HG03025 (cell line): ENCODE results near the gene GOSR1.
"Not testable (repeated sequence)": the region's sequence is repeated elsewhere in the genome, so short reads cannot be mapped to it uniquely, and the experiment has no call there.

Experiments used
- ATAC-seq: cut with Tn5 transposase; IDR thresholded peaks from one replicate; pipeline ENCODE4 v1.9.1; 2021; ENCODE audit warnings: mild to moderate bottlenecking, moderate library complexity; ENCODE audit not compliant: unreplicated experiment, low FRiP score

Gene GOSR1

DNA sequence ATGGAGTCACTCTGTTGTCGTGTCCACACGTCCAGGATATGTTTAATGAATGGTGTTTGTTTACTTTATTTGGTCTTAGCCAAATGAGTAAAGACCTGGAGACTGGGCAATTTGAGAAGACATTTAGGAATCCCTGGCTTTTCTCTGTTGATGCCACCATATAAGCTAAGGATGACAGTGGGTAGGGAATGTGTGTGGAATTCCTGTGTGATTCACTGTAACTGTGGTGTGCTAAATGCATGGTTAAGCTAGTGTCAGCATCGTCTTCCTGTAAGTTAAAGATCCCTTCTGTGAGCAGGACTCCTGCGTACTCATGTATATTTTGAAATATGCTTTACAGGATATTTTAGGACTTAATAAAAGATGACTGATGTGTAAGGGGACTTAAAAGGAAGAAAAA, 26.4 kb downstream of the GOSR1 start:
- no peak for ATAC-seq

DNA sequence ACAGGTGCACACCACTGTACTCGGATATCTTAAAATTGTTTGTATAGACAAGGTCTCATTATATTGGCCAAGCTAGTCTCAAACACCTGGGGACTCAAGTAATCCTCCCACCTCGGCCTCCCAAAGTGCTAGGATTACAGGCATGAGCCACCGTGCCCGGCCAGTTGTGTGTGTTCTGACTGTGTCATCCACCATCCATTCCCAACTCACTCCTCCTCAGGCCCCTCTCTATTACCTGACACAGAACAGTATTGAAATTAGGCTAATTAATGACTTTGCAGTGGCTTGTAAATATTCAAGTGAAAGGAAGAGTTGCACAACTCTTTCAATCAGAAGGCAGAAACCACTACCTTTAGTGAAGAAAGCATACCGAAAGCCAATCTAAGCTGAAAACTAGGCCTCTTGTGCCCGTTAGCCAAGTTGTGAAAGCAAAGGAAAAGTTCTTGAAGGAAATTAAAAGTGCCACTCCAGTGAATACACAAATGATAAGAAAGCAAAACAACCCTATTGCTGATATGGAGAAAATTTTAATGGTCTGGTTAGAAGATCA, 28.7 kb downstream of the GOSR1 start:
- ATAC-seq, result no peak

- no peak for ATAC-seq
Measured at GRCh38 chr17:30506481-30506880, 29.3 kb downstream of the GOSR1 start.

- no peak for ATAC-seq
Measured at GRCh38 chr17:30513346-30513745, 36.1 kb downstream of the GOSR1 start.

DNA sequence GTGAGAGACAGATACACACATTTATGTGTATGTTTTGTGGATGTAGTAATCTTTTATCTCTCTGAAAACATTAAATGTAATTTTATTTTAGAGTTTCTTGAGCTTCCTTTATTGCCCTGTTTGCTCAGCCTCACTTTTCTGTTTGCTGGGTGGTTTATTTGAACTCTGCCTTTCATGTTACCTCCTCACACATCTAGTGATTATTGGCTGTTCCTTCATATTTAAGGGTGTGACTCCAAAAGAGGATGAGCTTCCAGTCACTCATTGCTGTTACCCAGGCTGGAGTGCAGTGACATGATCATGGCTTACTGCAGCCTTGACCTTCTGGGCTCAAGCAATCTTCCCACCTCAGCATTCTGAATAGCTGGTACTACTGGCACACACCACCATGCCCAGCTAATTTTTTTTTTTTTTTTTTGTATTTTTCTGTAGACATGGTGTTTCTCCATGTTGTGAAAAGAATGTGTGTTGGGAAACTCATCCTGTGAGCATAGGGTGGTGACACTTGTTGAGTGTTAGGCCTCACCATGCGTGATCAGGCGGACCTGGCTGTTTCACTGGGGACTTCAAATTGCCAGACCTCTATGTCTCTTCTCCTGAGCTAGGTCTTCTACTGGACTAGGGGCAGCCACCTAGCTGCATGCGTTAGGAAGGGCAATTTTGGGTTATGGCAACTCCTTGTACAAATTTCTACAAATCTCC, 37.8 kb downstream of the GOSR1 start:
- no peak for ATAC-seq

DNA sequence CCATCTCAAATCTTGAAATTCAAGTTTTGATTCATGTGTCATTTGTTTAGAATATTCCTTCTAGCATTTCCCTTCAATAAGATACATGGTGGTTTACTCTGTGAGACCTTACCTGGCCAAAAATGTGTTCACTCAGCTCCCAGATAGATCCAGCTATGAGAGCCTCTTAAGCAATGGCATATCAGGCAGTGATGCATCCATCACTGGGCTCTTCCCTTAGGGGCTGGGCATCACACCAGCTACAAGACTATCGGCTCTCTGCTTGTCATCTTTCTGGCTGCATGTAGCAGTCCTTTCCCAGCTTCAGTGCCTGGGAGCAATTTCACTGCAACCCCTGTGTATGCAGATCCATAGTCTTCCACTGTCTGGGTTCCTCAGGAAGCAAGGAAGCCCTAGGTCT, 40.6 kb downstream of the GOSR1 start:
- ATAC-seq, result no peak

DNA sequence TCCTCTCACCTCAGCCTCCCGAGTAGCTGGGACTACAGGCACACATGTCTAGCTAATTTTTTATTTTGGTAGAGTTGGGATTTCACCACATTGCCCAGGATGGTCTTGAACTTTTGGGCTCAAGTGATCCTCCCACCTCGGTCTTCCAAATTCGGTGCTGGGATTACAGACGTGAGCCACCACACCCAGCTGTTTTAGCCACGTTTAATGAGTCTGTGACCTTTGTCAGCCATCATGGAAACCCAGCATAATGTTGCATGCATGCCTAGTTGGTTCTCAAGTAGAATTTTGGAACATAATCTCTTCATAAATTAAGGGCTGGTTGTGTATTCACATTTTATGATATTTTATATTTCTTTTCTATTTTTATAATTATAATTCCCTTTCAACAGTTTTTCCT, 42.0 kb downstream of the GOSR1 start:
- ATAC-seq, result no peak

- ATAC-seq, result no peak
Measured at GRCh38 chr17:30519707-30520106, 42.5 kb downstream of the GOSR1 start.

GRCh38 chr17:30520436-30520835, 43.2 kb downstream of the GOSR1 start:
- no peak for ATAC-seq

DNA sequence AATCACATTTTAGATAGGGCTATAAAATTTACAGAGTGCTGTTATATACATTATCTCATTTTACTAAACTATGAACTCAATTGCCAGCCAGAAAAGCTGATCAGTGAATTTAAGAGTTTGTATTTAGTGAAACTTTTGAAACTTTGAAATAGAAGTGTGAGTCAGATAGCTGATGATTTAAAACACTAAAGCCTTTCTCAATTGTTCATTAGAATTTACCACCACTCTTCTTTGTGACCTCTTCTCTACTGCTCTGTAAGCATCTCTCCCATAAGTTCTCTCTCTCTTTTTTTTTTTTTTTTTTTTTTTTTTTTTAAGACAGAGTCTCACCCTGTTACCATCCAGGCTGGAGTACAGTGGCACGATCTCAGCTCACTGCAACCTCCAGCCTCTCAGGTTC, 43.7 kb downstream of the GOSR1 start:
- ATAC-seq, result no peak

DNA sequence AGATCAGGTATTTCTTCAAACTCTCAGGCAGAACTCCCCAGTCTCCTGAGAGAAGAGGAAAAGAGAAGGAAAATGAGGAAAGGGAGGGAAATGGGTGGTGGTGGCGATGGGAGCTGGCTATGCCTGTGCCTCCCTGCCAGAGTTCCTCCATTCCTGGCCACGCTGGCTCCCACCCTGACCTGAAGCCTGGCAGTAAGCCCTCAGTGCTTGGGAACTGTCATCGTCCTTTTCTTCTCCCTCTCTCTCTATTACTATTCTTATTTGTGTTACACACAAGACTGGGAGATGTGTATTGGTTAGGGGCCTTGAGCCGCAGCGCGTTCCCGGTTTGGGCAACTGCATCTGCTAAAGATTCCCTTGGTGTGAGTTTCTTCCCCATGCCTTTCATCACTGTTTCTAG, 44.6 kb downstream of the GOSR1 start:
- ATAC-seq, result no peak

DNA sequence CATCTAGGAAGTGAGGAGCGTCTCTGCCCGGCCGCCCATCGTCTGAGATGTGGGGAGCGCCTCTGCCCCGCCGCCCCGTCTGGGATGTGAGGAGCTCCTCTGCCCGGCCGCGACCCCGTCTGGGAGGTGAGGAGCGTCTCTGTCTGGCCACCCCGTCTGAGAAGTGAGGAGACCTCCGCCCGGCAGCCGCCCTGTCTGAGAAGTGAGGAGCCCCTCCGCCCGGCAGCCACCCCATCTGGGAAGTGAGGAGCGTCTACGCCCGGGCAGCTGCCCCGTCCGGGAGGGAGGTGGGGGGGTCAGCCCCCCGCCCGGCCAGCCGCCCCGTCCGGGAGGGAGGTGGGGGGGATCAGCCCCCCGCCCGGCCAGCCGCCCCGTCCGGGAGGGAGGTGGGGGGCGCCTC, 46.0 kb downstream of the GOSR1 start:
- ATAC-seq, result not testable (repeated sequence)

DNA sequence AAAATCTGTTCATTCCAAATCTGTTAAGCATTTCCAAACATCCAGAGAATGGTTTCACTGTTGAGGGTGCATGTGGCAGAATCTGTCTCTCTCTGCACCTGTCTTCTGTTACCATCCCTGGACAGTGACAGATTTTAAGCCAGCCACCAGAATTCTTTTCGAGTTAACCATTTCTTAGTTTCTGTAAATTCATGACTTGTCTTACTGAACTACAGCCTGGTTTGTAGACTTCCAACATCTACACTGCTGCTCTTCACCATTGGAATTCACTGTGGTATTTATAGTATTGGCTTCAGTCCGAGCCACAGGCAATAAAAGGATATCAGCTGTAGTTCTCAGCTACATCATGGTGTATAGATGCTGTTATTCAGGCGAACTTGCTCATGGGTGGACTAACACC, 47.6 kb downstream of the GOSR1 start:
- no peak for ATAC-seq

DNA sequence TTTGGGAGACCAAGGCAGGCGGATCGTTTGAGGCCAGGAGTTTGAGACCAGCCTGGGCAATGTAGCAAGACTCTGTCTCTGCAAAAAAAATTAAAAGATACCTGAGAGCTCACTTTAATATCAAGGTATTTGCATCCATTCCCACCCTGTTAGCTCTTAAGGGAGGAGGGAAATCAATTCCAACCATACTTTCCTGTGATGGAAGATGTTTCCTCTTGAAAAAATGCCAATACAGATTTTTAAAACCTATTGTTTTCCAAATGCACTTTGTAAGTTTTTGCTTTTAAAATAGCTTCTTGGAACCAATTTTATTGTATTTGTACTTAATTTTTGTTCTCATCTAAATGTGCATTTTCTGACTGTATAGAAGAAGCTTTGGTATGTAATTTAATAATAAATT, 49.2 kb downstream of the GOSR1 start:
- no peak for ATAC-seq

- ATAC-seq, result not testable (repeated sequence)
Measured at GRCh38 chr17:30528701-30529100, 51.5 kb downstream of the GOSR1 start.

GRCh38 chr17:30530346-30531025, 53.3 kb downstream of the GOSR1 start:
- no peak for ATAC-seq

GRCh38 chr17:30532871-30533270, 55.7 kb downstream of the GOSR1 start:
- ATAC-seq, result no peak

DNA sequence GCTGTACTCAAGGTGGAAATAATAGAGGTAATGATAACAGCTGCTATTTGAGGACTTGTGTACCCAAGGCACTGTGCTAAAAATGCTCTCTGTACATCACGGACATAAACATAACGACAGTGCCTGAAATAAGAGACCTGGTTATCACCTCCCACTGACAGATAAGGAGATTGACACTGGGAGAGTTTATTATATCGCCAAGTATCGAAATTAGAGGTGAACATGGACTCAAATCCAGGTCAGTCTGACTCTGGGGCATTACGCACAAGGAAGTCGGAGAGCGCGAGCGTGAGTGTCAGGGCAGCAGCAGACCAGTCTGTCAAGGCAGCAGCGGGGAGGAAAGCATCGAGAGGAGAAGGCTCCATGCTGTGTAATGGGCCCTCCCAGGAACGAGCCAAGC, 57.1 kb downstream of the GOSR1 start:
- no peak for ATAC-seq

- no peak for ATAC-seq
Measured at GRCh38 chr17:30534938-30535921, 58.0 kb downstream of the GOSR1 start.

DNA sequence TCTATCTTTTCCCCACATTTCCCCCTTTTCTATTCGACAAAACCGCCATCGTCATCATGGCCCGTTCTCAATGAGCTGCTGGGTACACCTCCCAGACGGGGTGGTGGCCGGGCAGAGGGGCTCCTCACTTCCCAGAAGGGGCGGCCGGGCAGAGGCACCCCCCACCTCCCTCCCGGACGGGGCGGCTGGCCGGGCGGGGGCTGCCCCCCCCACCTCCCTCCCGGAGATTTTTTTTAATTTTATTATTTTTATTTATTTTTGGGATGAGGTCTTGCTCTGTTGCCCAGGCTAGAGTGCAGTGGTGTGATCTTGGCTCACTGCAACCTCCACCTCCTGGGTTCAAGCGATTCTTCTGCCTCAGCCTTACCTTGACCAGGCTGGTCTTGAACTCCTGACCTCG, 59.6 kb downstream of the GOSR1 start:
- ATAC-seq, result not testable (repeated sequence)

GRCh38 chr17:30537667-30538066, 60.5 kb downstream of the GOSR1 start:
- ATAC-seq, result not testable (repeated sequence)
